ENCODE data around the gene SFT2D3. TPM values are rescaled to one million over a fixed set of nuclear protein-coding genes. Genes with fewer than 3 reads are reported as not detected.

The SFT2D3 gene
- total and polyA plus RNA-seq, 3 donors from 2014 or later, result 7.4 to 13.2 (median 12.9) TPM

GRCh38 chr2:127735537-127736399 lies 34.5 kb downstream of the SFT2D3 start:
- H3K4me1 ChIP-seq, result peaks cover 21% of the 10 kb centered on the region
- no peaks in the 10 kb centered on the region for H3K36me3 ChIP-seq (ENCODE audit: low read depth, missing control alignments)
- no peak overlapping the region for H3K4me3 ChIP-seq
- TF ChIP-seq POLR2A (IDR thresholded peaks at IDR 0.05), result no peak
- no peak for TF ChIP-seq CTCF (IDR thresholded peaks at IDR 0.05)
- DNase-seq, result no peak
- 74% methylated on average over 3 of the region's 3 CpGs for WGBS, 2 donors
- H3K9me3 ChIP-seq, result no peaks in the 10 kb centered on the region
- intact Hi-C loops (cut with DNase I; ENCODE audit: low total_unique reads), result no loop called here
- H3K27ac ChIP-seq, result no peak overlapping the region
- H3K27me3 ChIP-seq, result no peaks in the 10 kb centered on the region

GRCh38 chr2:127737892-127738291 lies 36.6 kb downstream of the SFT2D3 start:
- Histone ChIP-seq H3K27me3 (no peaks in the 10 kb centered on the region), H3K4me1 (peaks cover 21% of the 10 kb centered on the region), H3K27ac (no peak overlapping the region), H3K4me3 (no peak overlapping the region), H3K36me3 (ENCODE audit: low read depth, missing control alignments) (no peaks in the 10 kb centered on the region), H3K9me3 (no peaks in the 10 kb centered on the region)
- intact Hi-C loops (cut with DNase I; ENCODE audit: low total_unique reads), result no loop called here
- 78 to 83% methylated on average over 1 of the region's 1 CpG for WGBS, 2 donors
- DNase-seq, result no peak
- TF ChIP-seq CTCF (IDR thresholded peaks at IDR 0.05), result no peak
- no peak for TF ChIP-seq POLR2A (IDR thresholded peaks at IDR 0.05)

- H3K27me3 ChIP-seq, result no peaks in the 10 kb centered on the region
- H3K27ac ChIP-seq, result no peak overlapping the region
- intact Hi-C loops (cut with DNase I; ENCODE audit: low total_unique reads), result no loop called here
- H3K4me1 ChIP-seq, result peaks cover 9% of the 10 kb centered on the region
- WGBS, 2 donors, result 84 to 93% methylated on average over 1 of the region's 1 CpG
- TF ChIP-seq POLR2A (IDR thresholded peaks at IDR 0.05) (no peak), CTCF (IDR thresholded peaks at IDR 0.05) (no peak)
- DNase-seq, result no peak
- no peaks in the 10 kb centered on the region for H3K9me3 ChIP-seq
- no peak overlapping the region for H3K4me3 ChIP-seq
- H3K36me3 ChIP-seq (ENCODE audit: low read depth, missing control alignments), result no peaks in the 10 kb centered on the region
Measured at GRCh38 chr2:127739800-127740199, 38.5 kb downstream of the SFT2D3 start.

GRCh38 chr2:127740665-127741288 lies 39.5 kb downstream of the SFT2D3 start:
- Histone ChIP-seq H3K9me3 (no peaks in the 10 kb centered on the region), H3K4me1 (peaks cover 4% of the 10 kb centered on the region), H3K36me3 (ENCODE audit: low read depth, missing control alignments) (no peaks in the 10 kb centered on the region), H3K27ac (no peak overlapping the region), H3K4me3 (no peak overlapping the region), H3K27me3 (no peaks in the 10 kb centered on the region)
- intact Hi-C loops (cut with DNase I; ENCODE audit: low total_unique reads), result no loop called here
- TF ChIP-seq POLR2A (IDR thresholded peaks at IDR 0.05) (no peak), CTCF (IDR thresholded peaks at IDR 0.05) (no peak)
- no peak for DNase-seq
- WGBS, 2 donors, result 85 to 87% methylated on average over 3 of the region's 3 CpGs

Measured in testis (tissue), 3 donors.